Measurements from ENCODE around the gene PDE3A. TPM values are rescaled to one million over a fixed set of nuclear protein-coding genes. Genes with fewer than 3 reads are reported as not detected.

Gene PDE3A
- polyA plus RNA-seq, 3 donors: 0.10 TPM; not detected in 2

GRCh38 chr12:20451761-20452160, 83.4 kb downstream of the PDE3A start:
- Mint-ChIP-seq H3K4me1 (no peaks in the 10 kb centered on the region), H3K9me3 (peaks cover 0 to 6% (median 0%) of the 10 kb centered on the region in 7 donors), H3K27me3 (ENCODE audit: low read depth in 3 of 3) (peaks cover 0 to 2% (median 0%) of the 10 kb centered on the region in 3 donors)

GRCh38 chr12:20452496-20453010, 84.2 kb downstream of the PDE3A start:
- H3K27me3 Mint-ChIP-seq (ENCODE audit: low read depth in 3 of 3): peaks cover 0 to 2% (median 0%) of the 10 kb centered on the region in 3 donors
- H4K20me1 ChIP-seq (ENCODE audit: insufficient read depth, low read length): no peaks in the 10 kb centered on the region
- no peak overlapping the region for H3K27ac Mint-ChIP-seq
- no peak overlapping the region for H3K4me2 ChIP-seq (replicated peaks; ENCODE audit: extremely low read depth, low read length, poor library complexity, severe bottlenecking)
- no peak overlapping the region for H3K9ac ChIP-seq (ENCODE audit: insufficient read depth, low read length, poor library complexity, severe bottlenecking)
- no peaks in the 10 kb centered on the region for H3K36me3 ChIP-seq (replicated peaks in 1 of 2; ENCODE audit: control insufficient read depth in 1 of 2, insufficient read depth in 2 of 2, low read length in 2 of 2)
- no peak overlapping the region for H3K4me3 ChIP-seq (replicated peaks in 1 of 3; ENCODE audit: low read depth in 2 of 3, low read length in 3 of 3)
- no peaks in the 10 kb centered on the region for H3K4me1 ChIP-seq (ENCODE audit: control insufficient read depth in 1 of 2, insufficient read depth in 2 of 2, low read length in 2 of 2)
- no peaks in the 10 kb centered on the region for H3K27me3 ChIP-seq (ENCODE audit: control insufficient read depth in 2 of 2, insufficient read depth in 2 of 2, low read length in 2 of 2)
- H3K36me3 Mint-ChIP-seq: no peaks in the 10 kb centered on the region
- no peaks in the 10 kb centered on the region for H3K4me1 Mint-ChIP-seq
- H3K9me3 ChIP-seq (replicated peaks in 1 of 2; ENCODE audit: control insufficient read depth in 1 of 2, insufficient read depth in 1 of 2, low read length in 2 of 2): no peaks in the 10 kb centered on the region
- intact Hi-C loops (cut with micrococcal nuclease): no loop called here
- no peak overlapping the region for H3K4me3 Mint-ChIP-seq
- no peak overlapping the region for H3K27ac ChIP-seq (ENCODE audit: low read depth in 1 of 2, low read length in 2 of 2)
- no peak overlapping the region for H2AFZ ChIP-seq (ENCODE audit: insufficient read depth, low read depth, low read length, poor library complexity, severe bottlenecking)
- H3K9me3 Mint-ChIP-seq: peaks cover 0 to 6% (median 0%) of the 10 kb centered on the region in 7 donors
- no peak for DNase-seq
- no peaks in the 10 kb centered on the region for H3K79me2 ChIP-seq (ENCODE audit: insufficient read depth, low read length)
- no peak for TF ChIP-seq CTCF (IDR thresholded peaks at IDR 0.05)
- no CpG with 5 or more reads among the region's 4 CpGs for WGBS (ENCODE audit: insufficient coverage)

More at GRCh38 chr12:20451761-20452160, 83.4 kb downstream of the PDE3A start:
- Mint-ChIP-seq H3K4me3 (no peak overlapping the region), H3K27ac (no peak overlapping the region), H3K36me3 (no peaks in the 10 kb centered on the region)
- H3K9me3 ChIP-seq (replicated peaks in 1 of 2; ENCODE audit: control insufficient read depth in 1 of 2, insufficient read depth in 1 of 2, low read length in 2 of 2): no peaks in the 10 kb centered on the region
- no peak overlapping the region for H2AFZ ChIP-seq (ENCODE audit: insufficient read depth, low read depth, low read length, poor library complexity, severe bottlenecking)
- H3K9ac ChIP-seq (ENCODE audit: insufficient read depth, low read length, poor library complexity, severe bottlenecking): no peak overlapping the region
- no peak for DNase-seq
- no peaks in the 10 kb centered on the region for H3K4me1 ChIP-seq (ENCODE audit: control insufficient read depth in 1 of 2, insufficient read depth in 2 of 2, low read length in 2 of 2)
- no peak overlapping the region for H3K27ac ChIP-seq (ENCODE audit: low read depth in 1 of 2, low read length in 2 of 2)
- H3K27me3 ChIP-seq (ENCODE audit: control insufficient read depth in 2 of 2, insufficient read depth in 2 of 2, low read length in 2 of 2): no peaks in the 10 kb centered on the region
- H3K4me2 ChIP-seq (replicated peaks; ENCODE audit: extremely low read depth, low read length, poor library complexity, severe bottlenecking): no peak overlapping the region
- no peaks in the 10 kb centered on the region for H3K79me2 ChIP-seq (ENCODE audit: insufficient read depth, low read length)
- TF ChIP-seq CTCF (IDR thresholded peaks at IDR 0.05): no peak
- no peaks in the 10 kb centered on the region for H4K20me1 ChIP-seq (ENCODE audit: insufficient read depth, low read length)
- H3K4me3 ChIP-seq (replicated peaks in 1 of 3; ENCODE audit: low read depth in 2 of 3, low read length in 3 of 3): no peak overlapping the region
- 100% methylated on average over 2 of the region's 3 CpGs for WGBS (ENCODE audit: insufficient coverage)
- intact Hi-C loops (cut with micrococcal nuclease): no loop called here
- no peaks in the 10 kb centered on the region for H3K36me3 ChIP-seq (replicated peaks in 1 of 2; ENCODE audit: control insufficient read depth in 1 of 2, insufficient read depth in 2 of 2, low read length in 2 of 2)

Measured in CD14-positive monocyte (primary cell).